ENCODE measurements around the gene SAMD1.

The SAMD1 gene

DNA sequence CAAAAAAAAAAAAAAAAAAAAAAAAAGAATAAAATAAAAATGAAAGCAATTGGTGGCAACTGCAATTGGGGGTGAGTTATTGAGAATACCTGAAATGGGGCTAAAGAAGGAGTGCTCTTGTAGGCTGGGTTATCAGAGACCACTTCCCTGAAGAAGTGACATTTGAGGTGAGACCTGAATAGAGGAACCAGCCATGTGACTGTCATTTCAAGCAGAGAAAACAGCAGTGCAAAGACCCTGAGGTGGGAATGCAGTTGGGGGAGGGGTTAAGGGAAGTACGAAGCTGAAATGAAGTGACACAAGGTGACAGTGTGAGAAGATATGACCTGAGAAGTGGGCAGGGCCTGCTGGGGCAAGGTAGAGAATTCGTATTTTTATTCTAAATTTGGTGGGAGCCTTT, 24.4 kb downstream of the SAMD1 start:
- Histone ChIP-seq H3K4me2 (ENCODE audit: insufficient read depth, low read length, poor library complexity, severe bottlenecking) (no peak overlapping the region), H3K4me3 (ENCODE audit: low read length in 2 of 2) (no peak overlapping the region), H2AK5ac (ENCODE audit: low read depth, low read length) (no peak overlapping the region), H3K9me3 (replicated peaks in 1 of 2; ENCODE audit: control insufficient read depth in 2 of 2, insufficient read depth in 1 of 2, low read depth in 1 of 2, low read length in 2 of 2) (no peaks in the 10 kb centered on the region), H3K4ac (ENCODE audit: low read length) (no peak overlapping the region), H3K23ac (ENCODE audit: low read depth, low read length, poor library complexity) (no peak overlapping the region), H3K27me3 (ENCODE audit: control insufficient read depth in 3 of 3, insufficient read depth in 3 of 3, low read depth in 1 of 3, low read length in 3 of 3) (no peaks in the 10 kb centered on the region), H2BK15ac (ENCODE audit: low read length) (no peak overlapping the region), H3K9ac (ENCODE audit: low read depth, low read length, poor library complexity) (no peak overlapping the region), H4K8ac (ENCODE audit: low read depth, low read length) (no peak overlapping the region), H3K27ac (replicated peaks; ENCODE audit: low read length) (no peak overlapping the region), H2BK120ac (ENCODE audit: low read depth, low read length) (no peak overlapping the region), H3K14ac (ENCODE audit: low read length) (no peak overlapping the region), H2BK5ac (ENCODE audit: low read length) (no peak overlapping the region), H4K91ac (ENCODE audit: low read depth, low read length, poor library complexity) (no peak overlapping the region), H3K18ac (ENCODE audit: low read length) (no peak overlapping the region), H3K4me1 (ENCODE audit: control insufficient read depth in 2 of 2, insufficient read depth in 1 of 2, low read depth in 1 of 2, low read length in 2 of 2) (no peaks in the 10 kb centered on the region), H2AFZ (ENCODE audit: low read length) (no peak overlapping the region), H3K36me3 (replicated peaks in 1 of 2; ENCODE audit: control insufficient read depth in 2 of 2, insufficient read depth in 2 of 2, low read length in 2 of 2) (no peaks in the 10 kb centered on the region), H3K79me1 (ENCODE audit: low read depth, low read length) (no peaks in the 10 kb centered on the region), H2BK12ac (ENCODE audit: low read length) (no peak overlapping the region)
- no CpG with 5 or more reads among the region's 2 CpGs for WGBS, 2 donors (ENCODE audit: extremely low coverage in 2 of 2, insufficient read length in 2 of 2, insufficient replicate concordance in 1 of 2)
- no peak for DNase-seq (ENCODE audit: low spot score)

DNA sequence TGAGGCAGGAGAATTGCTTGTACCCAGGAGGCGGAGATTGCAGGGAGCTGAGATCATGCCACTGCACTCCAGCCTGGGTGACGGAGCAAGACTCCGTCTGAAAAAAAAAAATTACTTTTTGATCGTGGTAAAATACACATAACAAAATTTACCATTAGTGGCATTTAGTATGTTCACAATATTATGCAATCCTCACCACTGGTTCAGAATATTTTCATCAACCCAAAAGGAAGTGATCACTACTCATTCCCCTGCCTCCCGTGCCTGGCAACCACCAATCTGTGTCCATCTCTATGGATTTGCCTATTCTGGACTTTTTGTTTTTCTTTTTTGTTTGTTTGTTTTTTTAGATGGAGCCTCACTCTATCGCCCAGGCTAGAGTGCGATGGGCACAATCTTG, 27.4 kb downstream of the SAMD1 start:
- no peak overlapping the region for H2BK15ac ChIP-seq (ENCODE audit: low read length)
- WGBS, 2 donors (ENCODE audit: extremely low coverage in 2 of 2, insufficient read length in 2 of 2, insufficient replicate concordance in 1 of 2): no CpG with 5 or more reads among the region's 7 CpGs
- H4K8ac ChIP-seq (ENCODE audit: low read depth, low read length): no peak overlapping the region
- H3K23ac ChIP-seq (ENCODE audit: low read depth, low read length, poor library complexity): no peak overlapping the region
- no peak overlapping the region for H3K18ac ChIP-seq (ENCODE audit: low read length)
- no peak overlapping the region for H2BK5ac ChIP-seq (ENCODE audit: low read length)
- no peak overlapping the region for H3K9ac ChIP-seq (ENCODE audit: low read depth, low read length, poor library complexity)
- no peak for DNase-seq (ENCODE audit: low spot score)
- no peak overlapping the region for H2AFZ ChIP-seq (ENCODE audit: low read length)
- no peak overlapping the region for H3K4me3 ChIP-seq (ENCODE audit: low read length in 2 of 2)
- peaks cover 2 to 3% of the 10 kb centered on the region in 2 donors for H3K4me1 ChIP-seq (ENCODE audit: control insufficient read depth in 2 of 2, insufficient read depth in 1 of 2, low read depth in 1 of 2, low read length in 2 of 2)
- peaks cover 0 to 12% (median 12%) of the 10 kb centered on the region in 3 experiments for H3K27me3 ChIP-seq (ENCODE audit: control insufficient read depth in 3 of 3, insufficient read depth in 3 of 3, low read depth in 1 of 3, low read length in 3 of 3)
- H3K79me1 ChIP-seq (ENCODE audit: low read depth, low read length): no peaks in the 10 kb centered on the region
- no peak overlapping the region for H2BK12ac ChIP-seq (ENCODE audit: low read length)
- H3K27ac ChIP-seq (replicated peaks; ENCODE audit: low read length): no peak overlapping the region
- no peak overlapping the region for H2AK5ac ChIP-seq (ENCODE audit: low read depth, low read length)
- no peaks in the 10 kb centered on the region for H3K36me3 ChIP-seq (replicated peaks in 1 of 2; ENCODE audit: control insufficient read depth in 2 of 2, insufficient read depth in 2 of 2, low read length in 2 of 2)
- no peak overlapping the region for H3K4ac ChIP-seq (ENCODE audit: low read length)
- H3K9me3 ChIP-seq (replicated peaks in 1 of 2; ENCODE audit: control insufficient read depth in 2 of 2, insufficient read depth in 1 of 2, low read depth in 1 of 2, low read length in 2 of 2): no peaks in the 10 kb centered on the region
- no peak overlapping the region for H3K4me2 ChIP-seq (ENCODE audit: insufficient read depth, low read length, poor library complexity, severe bottlenecking)
- H2BK120ac ChIP-seq (ENCODE audit: low read depth, low read length): no peak overlapping the region
- no peak overlapping the region for H3K14ac ChIP-seq (ENCODE audit: low read length)
- no peak overlapping the region for H4K91ac ChIP-seq (ENCODE audit: low read depth, low read length, poor library complexity)

DNA sequence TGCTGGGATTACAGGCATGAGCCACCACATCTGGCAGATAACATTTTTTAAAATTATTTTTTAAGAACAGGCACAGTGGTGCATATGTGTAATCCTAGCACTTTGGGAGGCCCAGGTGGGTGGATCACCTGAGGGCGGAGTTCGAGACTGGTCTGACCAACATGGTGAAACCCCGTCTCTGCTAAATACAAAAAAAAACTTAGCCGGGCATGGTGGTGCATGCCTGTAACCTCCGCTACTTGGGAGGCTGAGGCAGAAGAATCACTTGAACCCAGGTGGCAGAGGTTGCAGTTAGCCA, 28.0 kb downstream of the SAMD1 start:
- no peaks in the 10 kb centered on the region for H3K9me3 ChIP-seq (replicated peaks in 1 of 2; ENCODE audit: control insufficient read depth in 2 of 2, insufficient read depth in 1 of 2, low read depth in 1 of 2, low read length in 2 of 2)
- no peak overlapping the region for H4K91ac ChIP-seq (ENCODE audit: low read depth, low read length, poor library complexity)
- no peak overlapping the region for H3K27ac ChIP-seq (replicated peaks; ENCODE audit: low read length)
- H2AK5ac ChIP-seq (ENCODE audit: low read depth, low read length): no peak overlapping the region
- no peak overlapping the region for H4K8ac ChIP-seq (ENCODE audit: low read depth, low read length)
- no CpG with 5 or more reads among the region's 5 CpGs for WGBS, 2 donors (ENCODE audit: extremely low coverage in 2 of 2, insufficient read length in 2 of 2, insufficient replicate concordance in 1 of 2)
- H2BK12ac ChIP-seq (ENCODE audit: low read length): no peak overlapping the region
- H3K4me1 ChIP-seq (ENCODE audit: control insufficient read depth in 2 of 2, insufficient read depth in 1 of 2, low read depth in 1 of 2, low read length in 2 of 2): peaks cover 3 to 4% of the 10 kb centered on the region in 2 donors
- no peak overlapping the region for H2AFZ ChIP-seq (ENCODE audit: low read length)
- H3K4me2 ChIP-seq (ENCODE audit: insufficient read depth, low read length, poor library complexity, severe bottlenecking): no peak overlapping the region
- no peak overlapping the region for H3K23ac ChIP-seq (ENCODE audit: low read depth, low read length, poor library complexity)
- H3K27me3 ChIP-seq (ENCODE audit: control insufficient read depth in 3 of 3, insufficient read depth in 3 of 3, low read depth in 1 of 3, low read length in 3 of 3): peaks cover 0 to 17% (median 14%) of the 10 kb centered on the region in 3 experiments
- H3K4me3 ChIP-seq (ENCODE audit: low read length in 2 of 2): no peak overlapping the region
- H3K79me1 ChIP-seq (ENCODE audit: low read depth, low read length): no peaks in the 10 kb centered on the region
- no peak for DNase-seq (ENCODE audit: low spot score)
- H3K36me3 ChIP-seq (replicated peaks in 1 of 2; ENCODE audit: control insufficient read depth in 2 of 2, insufficient read depth in 2 of 2, low read length in 2 of 2): no peaks in the 10 kb centered on the region
- H2BK120ac ChIP-seq (ENCODE audit: low read depth, low read length): no peak overlapping the region
- H3K18ac ChIP-seq (ENCODE audit: low read length): no peak overlapping the region
- no peak overlapping the region for H3K4ac ChIP-seq (ENCODE audit: low read length)
- H3K9ac ChIP-seq (ENCODE audit: low read depth, low read length, poor library complexity): no peak overlapping the region
- no peak overlapping the region for H2BK15ac ChIP-seq (ENCODE audit: low read length)
- no peak overlapping the region for H2BK5ac ChIP-seq (ENCODE audit: low read length)
- no peak overlapping the region for H3K14ac ChIP-seq (ENCODE audit: low read length)

DNA sequence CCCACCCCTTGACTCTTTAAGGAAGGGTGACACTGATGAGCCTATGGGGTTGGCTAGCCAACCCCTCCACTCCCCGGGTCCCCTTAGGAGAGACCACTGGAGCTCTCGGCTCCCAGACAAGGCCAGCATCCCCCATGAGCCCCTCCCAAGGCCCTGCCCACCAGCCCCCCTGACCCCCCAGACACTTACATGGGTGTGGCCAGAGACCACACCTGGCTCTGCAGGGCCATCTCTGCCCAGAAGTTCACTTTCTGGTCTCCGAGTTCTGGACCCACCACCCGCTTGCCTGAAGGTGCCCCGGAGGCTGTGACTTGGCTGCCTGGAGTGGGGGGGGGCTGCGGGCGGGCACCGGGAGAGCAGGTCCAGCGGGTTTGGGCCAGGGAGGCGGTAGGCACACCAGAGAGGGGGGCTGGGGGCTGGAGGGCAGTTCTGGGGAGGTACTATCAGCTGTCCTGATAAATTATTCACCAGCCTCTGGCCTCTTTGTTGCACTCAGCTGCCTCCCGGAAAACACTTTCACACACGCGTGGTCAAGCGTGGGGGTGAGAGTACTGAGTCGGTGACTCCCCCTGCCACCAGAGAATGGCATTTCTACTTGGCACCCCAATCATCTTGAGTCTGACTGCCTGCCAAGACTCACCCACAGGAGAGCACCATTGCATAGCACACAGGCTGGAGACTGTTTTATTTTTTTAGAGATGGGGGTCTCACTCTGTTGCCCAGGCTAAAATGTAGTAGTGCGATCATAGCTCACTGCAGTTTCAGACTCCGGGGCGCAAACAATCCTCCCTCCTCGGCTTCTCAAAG, 28.6 kb downstream of the SAMD1 start, which contains the start of gene PALM3:
Gene PALM3 (minus strand): TSS at position 326 of the 807 bp plus-strand sequence. CDS start 96 bp downstream, at position 230.
- H3K4me1 ChIP-seq (ENCODE audit: control insufficient read depth in 2 of 2, insufficient read depth in 1 of 2, low read depth in 1 of 2, low read length in 2 of 2): peaks cover 3 to 4% of the 10 kb centered on the region in 2 donors
- DNase-seq (ENCODE audit: low spot score): no peak
- no peaks in the 10 kb centered on the region for H3K36me3 ChIP-seq (replicated peaks in 1 of 2; ENCODE audit: control insufficient read depth in 2 of 2, insufficient read depth in 2 of 2, low read length in 2 of 2)
- no peak within 1 kb of the TSS for H2AK5ac ChIP-seq (ENCODE audit: low read depth, low read length)
- H3K27me3 ChIP-seq (ENCODE audit: control insufficient read depth in 3 of 3, insufficient read depth in 3 of 3, low read depth in 1 of 3, low read length in 3 of 3): peaks cover 0 to 19% (median 14%) of the 10 kb centered on the region in 3 experiments
- WGBS, 2 donors (ENCODE audit: extremely low coverage in 2 of 2, insufficient read length in 2 of 2, insufficient replicate concordance in 1 of 2): no CpG with 5 or more reads among the region's 19 CpGs
- H3K9ac ChIP-seq (ENCODE audit: low read depth, low read length, poor library complexity): no peak within 1 kb of the TSS
- H4K91ac ChIP-seq (ENCODE audit: low read depth, low read length, poor library complexity): no peak within 1 kb of the TSS
- no peak within 1 kb of the TSS for H2BK15ac ChIP-seq (ENCODE audit: low read length)
- H3K4me3 ChIP-seq (ENCODE audit: low read length in 2 of 2): no peak within 1 kb of the TSS
- no peak within 1 kb of the TSS for H4K8ac ChIP-seq (ENCODE audit: low read depth, low read length)
- H3K4ac ChIP-seq (ENCODE audit: low read length): no peak within 1 kb of the TSS
- H3K79me1 ChIP-seq (ENCODE audit: low read depth, low read length): no peaks in the 10 kb centered on the region
- no peak within 1 kb of the TSS for H2BK120ac ChIP-seq (ENCODE audit: low read depth, low read length)
- no peak within 1 kb of the TSS for H3K14ac ChIP-seq (ENCODE audit: low read length)
- H3K9me3 ChIP-seq (replicated peaks in 1 of 2; ENCODE audit: control insufficient read depth in 2 of 2, insufficient read depth in 1 of 2, low read depth in 1 of 2, low read length in 2 of 2): no peaks in the 10 kb centered on the region
- no peak within 1 kb of the TSS for H2AFZ ChIP-seq (ENCODE audit: low read length)
- H2BK12ac ChIP-seq (ENCODE audit: low read length): no peak within 1 kb of the TSS
- H3K23ac ChIP-seq (ENCODE audit: low read depth, low read length, poor library complexity): no peak within 1 kb of the TSS
- no peak within 1 kb of the TSS for H3K27ac ChIP-seq (replicated peaks; ENCODE audit: low read length)
- H3K4me2 ChIP-seq (ENCODE audit: insufficient read depth, low read length, poor library complexity, severe bottlenecking): no peak within 1 kb of the TSS
- peak within 1 kb of the TSS; percentile 63 for H3K18ac ChIP-seq (ENCODE audit: low read length)
- no peak within 1 kb of the TSS for H2BK5ac ChIP-seq (ENCODE audit: low read length)
